Coronary artery (tissue), 2 donors: Measurements from ENCODE around the gene SSBP3.
A peak's percentile ranks its signal among the peaks of the same experiment; 100 is the strongest.

Experiments
- DNase-seq: peaks from one replicate; pipeline ENCODE4 v3.0.0-alpha.2; 2017; ENCODE audit warnings: low spot score
- H3K27ac ChIP-seq, 2 donors: fragments of 200-600 bp; sonication (generic); one replicate each; pipeline ENCODE4 v1.5.1; 2016 to 2019
- H3K4me3 ChIP-seq: fragments of 200-600 bp; sonication (generic); 2 replicates; pipeline ENCODE4 v1.5.1; 2016; ENCODE audit warnings: mild to moderate bottlenecking, moderate library complexity
- TF ChIP-seq, protein P1 (sequence below): fragments of 200-600 bp; sonication (generic); IDR thresholded peaks from one replicate; pipeline ENCODE4 v1.5.1; 2019; ENCODE audit warnings: antibody characterized with exemption

Gene SSBP3

DNA sequence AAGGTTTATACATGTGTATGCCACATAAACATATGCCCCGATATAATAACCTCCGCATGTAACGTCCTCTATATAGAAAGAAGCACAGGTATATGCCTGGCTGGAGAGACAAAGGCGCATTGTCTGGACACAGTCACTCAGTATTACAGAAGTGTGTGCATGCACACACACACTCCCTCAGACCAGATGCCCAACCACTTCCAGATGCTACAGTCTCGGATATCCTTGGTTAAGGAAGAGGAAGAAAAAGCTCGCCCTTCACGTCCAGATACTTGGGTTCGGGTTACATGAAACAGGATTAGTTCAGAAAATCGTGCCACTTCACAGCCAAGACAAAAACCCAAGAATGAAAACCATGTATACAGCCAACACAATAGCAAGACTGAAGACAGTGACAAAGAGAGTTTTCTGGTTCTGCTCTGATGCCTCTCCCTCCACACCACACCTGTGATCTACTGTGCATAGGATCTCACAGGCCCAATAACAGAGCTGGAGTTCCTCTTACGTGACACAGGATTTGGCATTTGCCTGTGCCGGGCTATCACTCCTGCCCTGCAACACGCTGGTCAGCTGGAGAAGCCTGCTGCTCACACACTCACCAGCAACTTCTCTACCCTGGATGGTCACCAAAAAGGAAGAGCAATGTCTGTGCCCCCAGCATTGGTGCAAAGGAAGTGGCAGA, 75.0 kb downstream of the SSBP3 start:
- DNase-seq: no peak
- H3K4me3 ChIP-seq: no peak overlapping the region
- no peak overlapping the region for H3K27ac ChIP-seq
- TF ChIP-seq, protein P1, sequence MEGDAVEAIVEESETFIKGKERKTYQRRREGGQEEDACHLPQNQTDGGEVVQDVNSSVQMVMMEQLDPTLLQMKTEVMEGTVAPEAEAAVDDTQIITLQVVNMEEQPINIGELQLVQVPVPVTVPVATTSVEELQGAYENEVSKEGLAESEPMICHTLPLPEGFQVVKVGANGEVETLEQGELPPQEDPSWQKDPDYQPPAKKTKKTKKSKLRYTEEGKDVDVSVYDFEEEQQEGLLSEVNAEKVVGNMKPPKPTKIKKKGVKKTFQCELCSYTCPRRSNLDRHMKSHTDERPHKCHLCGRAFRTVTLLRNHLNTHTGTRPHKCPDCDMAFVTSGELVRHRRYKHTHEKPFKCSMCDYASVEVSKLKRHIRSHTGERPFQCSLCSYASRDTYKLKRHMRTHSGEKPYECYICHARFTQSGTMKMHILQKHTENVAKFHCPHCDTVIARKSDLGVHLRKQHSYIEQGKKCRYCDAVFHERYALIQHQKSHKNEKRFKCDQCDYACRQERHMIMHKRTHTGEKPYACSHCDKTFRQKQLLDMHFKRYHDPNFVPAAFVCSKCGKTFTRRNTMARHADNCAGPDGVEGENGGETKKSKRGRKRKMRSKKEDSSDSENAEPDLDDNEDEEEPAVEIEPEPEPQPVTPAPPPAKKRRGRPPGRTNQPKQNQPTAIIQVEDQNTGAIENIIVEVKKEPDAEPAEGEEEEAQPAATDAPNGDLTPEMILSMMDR: no peak

DNA sequence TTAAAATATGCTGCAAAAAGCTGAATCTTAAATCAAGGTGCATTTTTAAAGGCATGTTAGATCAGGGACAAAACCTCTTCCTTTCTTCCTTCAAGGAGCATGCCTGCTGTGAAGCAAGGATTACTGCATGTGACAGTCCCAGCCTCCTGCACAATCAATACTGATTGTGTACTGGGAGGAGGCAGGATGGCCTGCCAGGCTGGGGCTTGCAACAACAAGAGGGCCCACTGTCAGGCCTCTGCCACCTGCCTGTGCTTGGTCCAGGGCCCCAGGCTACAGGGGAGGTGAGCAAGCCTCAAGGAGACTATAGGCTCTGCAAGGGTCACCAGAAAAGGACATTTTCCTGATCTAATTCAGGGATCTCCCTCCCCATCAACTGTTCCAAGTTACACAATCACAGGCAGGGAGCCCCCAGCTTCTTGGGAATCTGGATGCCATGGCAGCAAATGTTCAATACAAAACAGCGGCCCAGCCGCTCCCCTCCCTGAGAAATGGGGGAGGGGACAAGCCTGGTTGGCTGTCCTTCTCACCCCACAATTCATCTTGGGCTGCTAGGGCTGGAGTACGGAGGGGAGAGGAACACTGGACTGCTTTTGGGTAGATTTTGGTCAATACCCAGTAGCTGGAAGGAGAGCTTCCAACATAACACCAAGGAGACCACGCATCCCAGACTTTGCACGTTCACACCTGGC, 76.7 kb downstream of the SSBP3 start:
- H3K27ac ChIP-seq: no peak overlapping the region
- TF ChIP-seq, protein P1: no peak
- H3K4me3 ChIP-seq: no peak overlapping the region
- DNase-seq: no peak

DNA sequence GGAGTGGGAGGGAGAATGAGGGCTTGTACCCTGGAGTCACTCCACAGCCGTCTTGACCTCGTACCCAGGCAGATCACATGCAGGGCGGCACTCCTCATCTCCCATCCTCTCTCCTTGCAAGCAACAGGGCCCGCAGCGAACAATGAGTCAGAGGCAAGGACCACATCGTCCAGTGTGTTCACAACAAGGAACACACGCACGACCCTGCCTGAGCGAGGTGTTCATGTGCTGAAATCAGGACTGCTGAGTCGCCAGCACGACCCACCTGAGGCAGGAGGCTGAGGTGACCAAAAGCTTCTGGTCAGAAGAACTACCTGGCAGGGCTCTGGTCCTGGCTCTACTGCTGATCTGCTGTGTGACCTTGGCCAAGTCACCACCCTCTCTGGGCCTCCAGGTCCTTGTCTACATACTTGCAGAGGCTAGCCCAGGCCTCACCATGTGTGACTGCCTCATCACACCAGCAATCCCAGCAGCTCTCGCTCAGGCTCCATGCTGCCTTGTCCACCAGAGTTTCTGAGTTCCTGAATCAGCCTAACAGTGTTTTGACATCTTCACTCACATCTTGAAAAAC, 78.0 kb downstream of the SSBP3 start:
- peak overlapping the region; percentile 0 for H3K4me3 ChIP-seq
- TF ChIP-seq, protein P1: no peak
- no peak for DNase-seq
- peak overlapping the region in 1 of 2 donors; percentile 9 for H3K27ac ChIP-seq

DNA sequence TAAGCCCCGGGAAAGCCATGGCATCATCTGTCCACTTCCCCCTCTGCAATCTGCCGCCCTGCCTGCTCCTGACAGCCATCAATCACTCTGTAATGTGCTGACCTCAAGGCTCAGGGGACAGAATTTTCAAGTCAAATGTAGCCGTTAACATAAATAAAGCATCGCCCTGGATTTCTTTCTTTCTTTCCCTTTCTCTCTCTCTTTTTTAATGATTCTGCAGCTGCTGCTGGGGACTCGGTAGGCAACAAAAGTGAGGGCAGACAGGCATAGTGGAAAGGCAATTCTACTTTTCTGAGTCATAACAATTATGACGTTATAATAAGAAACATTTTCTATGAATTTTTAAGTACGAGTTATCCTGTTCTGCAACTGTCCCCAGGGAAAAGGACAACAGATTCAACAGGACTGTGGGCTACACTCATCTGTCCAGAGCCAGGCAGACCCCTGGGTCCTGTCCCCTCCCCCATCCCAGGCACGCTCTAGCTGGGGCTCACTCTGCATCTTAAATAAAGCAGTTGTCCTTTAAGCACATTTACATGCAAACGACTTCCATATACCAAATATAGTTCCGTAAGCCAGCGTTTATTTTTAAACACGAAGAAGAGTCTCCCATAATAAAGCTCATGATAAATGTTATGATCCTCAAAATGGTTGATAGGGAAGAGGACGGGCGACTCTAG, 78.7 kb downstream of the SSBP3 start:
- Histone ChIP-seq H3K27ac (peak overlapping the region; percentile 13 to 70), H3K4me3 (peak overlapping the region; percentile 0)
- DNase-seq: no peak

DNA sequence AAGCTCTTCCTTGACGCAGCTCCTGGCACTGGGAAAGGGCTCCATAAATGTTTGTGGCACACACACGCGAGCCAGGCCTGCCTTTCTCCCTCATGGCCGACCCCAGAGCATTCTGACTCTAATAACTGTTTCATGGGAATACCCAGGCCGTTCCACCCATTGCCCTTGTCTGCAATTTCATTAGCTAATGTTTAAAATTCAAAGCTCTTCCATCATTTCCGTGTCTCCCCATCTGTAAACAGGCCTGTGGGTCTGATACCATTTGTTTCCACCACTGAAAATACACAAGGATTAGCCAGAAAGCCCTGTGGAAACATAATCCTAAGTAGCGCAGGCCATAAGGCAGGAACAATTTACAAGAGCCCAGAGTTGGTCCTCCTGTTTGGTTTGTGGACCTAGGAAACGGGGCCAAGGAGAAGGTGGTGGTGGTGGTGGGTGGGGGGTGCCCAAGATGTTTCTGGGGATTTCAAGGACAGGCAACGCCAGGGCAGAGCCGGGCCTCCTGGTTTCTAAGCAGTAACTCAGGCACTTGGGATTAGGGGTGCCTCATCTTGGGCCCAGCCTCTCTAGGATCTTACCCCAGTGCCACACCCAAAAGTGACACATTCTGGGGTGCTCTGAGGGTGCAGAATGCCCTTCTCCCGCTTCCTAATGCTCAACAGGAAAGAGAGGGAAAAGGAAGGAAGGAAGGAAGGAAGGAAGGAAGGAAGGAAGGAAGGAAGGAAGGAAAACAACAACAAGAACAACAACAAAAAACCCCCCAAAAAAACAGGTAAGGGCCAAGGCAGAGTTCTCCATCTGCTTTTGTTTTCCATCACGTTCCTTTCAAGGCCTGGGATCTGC, 79.4 kb downstream of the SSBP3 start:
- TF ChIP-seq, protein P1: no peak
- Histone ChIP-seq H3K27ac (peak overlapping the region in 1 of 2 donors; percentile 70), H3K4me3 (no peak overlapping the region)
- DNase-seq: no peak

More for the DNA sequence above, 78.7 kb downstream of the SSBP3 start:
- TF ChIP-seq, protein P1: no peak

DNA sequence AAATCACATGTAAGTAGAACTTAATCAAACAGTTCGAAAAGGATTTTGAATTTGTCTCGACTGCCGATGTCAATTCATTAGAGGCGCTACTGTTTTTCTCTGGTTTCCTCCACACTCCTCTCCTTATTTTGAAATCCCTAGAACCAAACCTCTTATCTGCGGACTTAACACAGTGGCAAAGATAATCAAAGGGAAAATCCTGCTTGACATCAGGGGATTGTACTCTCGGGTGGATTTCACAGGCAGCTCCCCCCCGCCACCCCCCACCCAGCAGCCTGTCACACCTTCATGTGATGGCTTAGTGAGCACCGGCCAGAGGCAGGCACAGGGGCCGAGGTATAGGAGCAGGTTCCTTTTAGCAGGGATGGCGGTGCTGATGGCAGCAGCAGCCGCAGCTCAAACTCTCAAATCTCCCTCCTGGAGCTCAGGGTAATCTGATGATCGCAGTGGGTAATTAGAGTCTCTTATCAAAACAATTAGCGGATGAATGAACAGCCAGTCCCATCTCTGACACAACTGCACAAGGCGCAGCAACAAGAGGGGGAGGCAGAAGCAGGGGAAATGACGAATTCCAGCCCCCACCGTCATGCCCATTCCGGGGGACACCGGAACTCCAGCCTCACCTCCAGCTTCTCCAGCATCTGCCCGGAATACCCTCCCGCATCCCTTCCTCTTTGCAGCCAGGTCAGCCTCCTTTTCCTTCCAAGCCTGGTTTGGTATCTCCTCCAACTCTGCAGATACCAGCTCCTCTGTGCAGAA, 80.3 kb downstream of the SSBP3 start:
- peak overlapping the region in 1 of 2 donors; percentile 70 for H3K27ac ChIP-seq
- no peak for DNase-seq
- TF ChIP-seq, protein P1: no peak
- H3K4me3 ChIP-seq: no peak overlapping the region
